HepG2 (cell line): ENCODE data around the gene MOK. TPM values are rescaled to one million over a fixed set of nuclear protein-coding genes. Genes with fewer than 3 reads are reported as not detected.

Experiments used
- CBX1 ChIP-seq: IDR thresholded peaks from one replicate; pipeline ENCODE4 v1.6.1; 2016; ENCODE audit warnings: antibody characterized with exemption, low read depth
- FOXJ3 ChIP-seq: sonication (generic); formaldehyde crosslinking; IDR thresholded peaks from 2 replicates; pipeline ENCODE4 v1.4.0; 2020; ENCODE audit warnings: missing genetic modification reagents, mild to moderate bottlenecking, borderline replicate concordance
- HMG20A ChIP-seq: IDR thresholded peaks from 2 replicates; pipeline ENCODE4 v1.6.1; 2016; ENCODE audit warnings: borderline replicate concordance
- HNF4A ChIP-seq: sonication (generic); formaldehyde crosslinking; IDR thresholded peaks from 2 replicates; pipeline ENCODE4 v1.4.0; 2020; ENCODE audit warnings: missing genetic modification reagents
- KAT8 ChIP-seq: IDR thresholded peaks from 2 replicates; pipeline ENCODE4 v1.6.1; 2016; ENCODE audit warnings: missing genetic modification reagents, missing compliant biosample characterization
- SALL2 ChIP-seq: sonication (generic); formaldehyde crosslinking; IDR thresholded peaks from 2 replicates; pipeline ENCODE4 v1.8.1; 2023; ENCODE audit warnings: mild to moderate bottlenecking, missing genetic modification reagents, inconsistent platforms
- SIX4 ChIP-seq: sonication (generic); formaldehyde crosslinking; IDR thresholded peaks from 2 replicates; pipeline ENCODE4 v1.4.0; 2020; ENCODE audit warnings: missing genetic modification reagents
- SP1 ChIP-seq, 2 experiments: fragments of 450-650 bp in 1 of 2; sonication (generic) in 1 of 2; formaldehyde crosslinking in 1 of 2; IDR thresholded peaks; 2 replicates each; pipeline versions ENCODE4 v1.4.0 to v1.6.1; 2016 to 2020; ENCODE audit warnings: missing genetic modification reagents in 1 of 2
- YEATS4 ChIP-seq: sonication (generic); formaldehyde crosslinking; IDR thresholded peaks from 2 replicates; pipeline ENCODE4 v1.4.0; 2020; ENCODE audit warnings: missing genetic modification reagents, borderline replicate concordance
- ZC3H13 ChIP-seq: sonication (generic); formaldehyde crosslinking; IDR thresholded peaks from 2 replicates; pipeline ENCODE4 v1.8.1; 2023; ENCODE audit warnings: mild to moderate bottlenecking, missing genetic modification reagents, moderate library complexity
- ZEB1 ChIP-seq: IDR thresholded peaks from 2 replicates; pipeline ENCODE4 v1.6.1; 2012; ENCODE audit warnings: mild to moderate bottlenecking, low read depth, inconsistent platforms; ENCODE audit not compliant: insufficient replicate concordance
- ZNF160 ChIP-seq: sonication (generic); formaldehyde crosslinking; IDR thresholded peaks from 2 replicates; pipeline ENCODE4 v1.8.0; 2022; ENCODE audit warnings: mild to moderate bottlenecking, inconsistent platforms, missing genetic modification reagents
- ZNF329 ChIP-seq: sonication (generic); formaldehyde crosslinking; IDR thresholded peaks from 2 replicates; pipeline ENCODE4 v1.9.0; 2021; ENCODE audit warnings: low read depth, mild to moderate bottlenecking, missing genetic modification reagents
- ZNF350 ChIP-seq: sonication (generic); formaldehyde crosslinking; IDR thresholded peaks from 2 replicates; pipeline ENCODE4 v1.4.0; 2020; ENCODE audit warnings: mild to moderate bottlenecking, low read depth, missing genetic modification reagents, borderline replicate concordance
- polyA plus RNA-seq, 8 experiments: library from polyadenylated mRNA; depleted of rRNA in 3 of 8; stranded (reverse) in 7 of 8; unstranded in 1 of 8; fragments of >200 nt; fragmentation: Illumina TruSeq in 4 of 8; extraction: Trizol in 4 of 8; gene quantifications; 2 replicates each; pipeline versions ENCODE4 v1.2.1 to v1.2.3, GENCODE V29; 2011 to 2016; ENCODE audit warnings: low read depth in 4 of 8, missing spikeins in 1 of 8, mixed read lengths in 1 of 8; ENCODE audit not compliant: insufficient read depth in 1 of 8
- total RNA-seq, 5 experiments: library from RNA; depleted of rRNA; stranded (reverse); fragments of >200 nt; fragmentation: Illumina TruSeq; extraction: Trizol; gene quantifications; 2 replicates each; pipeline ENCODE4 v1.2.3, GENCODE V29; 2016; ENCODE audit warnings: low read depth in 1 of 5
- TF ChIP-seq, protein P1 (sequence below): IDR thresholded peaks from 2 replicates; pipeline ENCODE4 v1.6.1; 2016; ENCODE audit warnings: low read depth
- TF ChIP-seq, protein P2 (sequence below): sonication (generic); formaldehyde crosslinking; IDR thresholded peaks from 2 replicates; pipeline ENCODE4 v1.8.0; 2022; ENCODE audit warnings: low read depth, missing genetic modification reagents
- TF ChIP-seq, protein P3 (sequence below): sonication (generic); formaldehyde crosslinking; IDR thresholded peaks from 2 replicates; pipeline ENCODE4 v1.8.0; 2022; ENCODE audit warnings: missing genetic modification reagents, mild to moderate bottlenecking, inconsistent platforms, borderline replicate concordance
- TF ChIP-seq, protein P4 (sequence below): sonication (generic); formaldehyde crosslinking; IDR thresholded peaks from 2 replicates; pipeline ENCODE4 v1.5.0; 2020; ENCODE audit warnings: mild to moderate bottlenecking, missing genetic modification reagents, moderate library complexity
- TF ChIP-seq, protein P5 (sequence below): sonication (generic); formaldehyde crosslinking; IDR thresholded peaks from 2 replicates; pipeline ENCODE4 v1.4.0; 2020; ENCODE audit warnings: missing genetic modification reagents, borderline replicate concordance

MOK gene
- total and polyA plus RNA-seq, 2 of the 13 experiments (the other 11 are each of a cell fraction or from before 2014, with no cell fraction given) = 15.3 to 16.9 TPM

DNA sequence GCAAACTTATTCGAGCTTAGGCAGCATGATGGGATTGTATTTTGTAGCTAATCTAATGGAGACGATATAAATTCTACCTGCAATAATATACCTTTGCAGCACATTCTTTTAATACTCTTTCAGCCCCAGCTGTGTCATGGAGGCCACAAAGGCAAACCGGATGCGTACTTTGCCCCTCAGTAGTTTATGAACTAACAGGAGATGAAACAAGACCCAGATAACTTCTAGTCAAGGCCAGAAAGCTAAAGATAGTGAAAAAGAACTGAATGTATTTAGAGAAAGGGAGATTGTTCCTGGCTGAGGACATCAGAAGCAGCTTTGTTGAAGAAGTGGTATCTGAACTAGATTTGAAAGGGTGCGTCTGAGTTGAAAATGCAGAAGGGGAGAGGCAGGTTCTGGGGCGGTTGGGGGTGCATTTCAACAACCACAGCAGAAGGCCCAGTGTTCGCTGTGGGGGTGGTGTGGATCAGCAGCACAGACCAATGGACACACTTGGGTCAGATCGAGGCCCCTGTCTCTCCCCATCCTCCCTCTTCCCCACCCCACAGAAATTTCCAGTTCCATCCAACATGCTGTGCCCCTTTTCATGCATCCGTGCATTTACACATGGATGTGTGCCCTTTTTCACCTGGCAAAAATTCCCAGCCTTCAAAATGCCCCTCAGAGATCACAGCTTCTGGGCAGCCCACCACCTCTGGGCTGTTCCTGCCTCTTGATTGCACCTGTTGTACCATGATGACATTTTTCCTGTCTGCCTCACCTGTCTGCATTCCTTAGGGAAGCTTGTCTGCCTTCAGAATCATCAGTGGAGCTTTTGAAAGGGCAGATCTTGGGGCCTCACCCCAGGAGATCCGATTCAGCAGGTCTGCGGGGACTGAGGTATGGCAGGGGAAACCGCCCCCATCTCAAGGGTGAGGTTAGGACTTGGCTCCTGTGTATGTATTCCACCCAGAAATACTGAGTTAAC lies 16.8 kb upstream of the MOK start (continued):
- TF ChIP-seq HMG20A (CRISPR knock-in tag) (no peak), SALL2 (CRISPR knock-in tag) (no peak), KAT8 (CRISPR knock-in tag) (peak; percentile 39; the same call in 1 of the 2 replicates), ZNF160 (CRISPR knock-in tag) (no peak), ZC3H13 (no peak), SIX4 (CRISPR knock-in tag) (peak; percentile 84), YEATS4 (peak; percentile 54; the same call in 1 of the 2 replicates), SP1 (IDR thresholded peaks at IDR 0.05) (no peak), SP1 (CRISPR knock-in tag; IDR thresholded peaks at IDR 0.05) (no peak), ZNF329 (CRISPR knock-in tag) (0 out of 2 replicates have a peak, but pooled peaks have one; percentile 23), HNF4A (CRISPR knock-in tag) (peak; percentile 80), CBX1 (peak; percentile 35), FOXJ3 (CRISPR knock-in tag) (peak; percentile 39; the same call in 1 of the 2 replicates), ZEB1 (peak; percentile 22), ZNF350 (CRISPR knock-in tag) (0 out of 2 replicates have a peak, but pooled peaks have one; percentile 19)
- TF ChIP-seq, protein P1, sequence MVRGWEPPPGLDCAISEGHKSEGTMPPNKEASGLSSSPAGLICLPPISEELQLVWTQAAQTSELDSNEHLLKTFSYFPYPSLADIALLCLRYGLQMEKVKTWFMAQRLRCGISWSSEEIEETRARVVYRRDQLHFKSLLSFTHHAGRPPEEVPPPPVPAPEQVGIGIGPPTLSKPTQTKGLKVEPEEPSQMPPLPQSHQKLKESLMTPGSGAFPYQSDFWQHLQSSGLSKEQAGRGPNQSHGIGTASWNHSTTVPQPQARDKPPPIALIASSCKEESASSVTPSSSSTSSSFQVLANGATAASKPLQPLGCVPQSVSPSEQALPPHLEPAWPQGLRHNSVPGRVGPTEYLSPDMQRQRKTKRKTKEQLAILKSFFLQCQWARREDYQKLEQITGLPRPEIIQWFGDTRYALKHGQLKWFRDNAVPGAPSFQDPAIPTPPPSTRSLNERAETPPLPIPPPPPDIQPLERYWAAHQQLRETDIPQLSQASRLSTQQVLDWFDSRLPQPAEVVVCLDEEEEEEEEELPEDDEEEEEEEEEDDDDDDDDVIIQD (CRISPR knock-in tag) = 0 out of 2 replicates have a peak, but pooled peaks have one; percentile 5
- TF ChIP-seq, protein P2, sequence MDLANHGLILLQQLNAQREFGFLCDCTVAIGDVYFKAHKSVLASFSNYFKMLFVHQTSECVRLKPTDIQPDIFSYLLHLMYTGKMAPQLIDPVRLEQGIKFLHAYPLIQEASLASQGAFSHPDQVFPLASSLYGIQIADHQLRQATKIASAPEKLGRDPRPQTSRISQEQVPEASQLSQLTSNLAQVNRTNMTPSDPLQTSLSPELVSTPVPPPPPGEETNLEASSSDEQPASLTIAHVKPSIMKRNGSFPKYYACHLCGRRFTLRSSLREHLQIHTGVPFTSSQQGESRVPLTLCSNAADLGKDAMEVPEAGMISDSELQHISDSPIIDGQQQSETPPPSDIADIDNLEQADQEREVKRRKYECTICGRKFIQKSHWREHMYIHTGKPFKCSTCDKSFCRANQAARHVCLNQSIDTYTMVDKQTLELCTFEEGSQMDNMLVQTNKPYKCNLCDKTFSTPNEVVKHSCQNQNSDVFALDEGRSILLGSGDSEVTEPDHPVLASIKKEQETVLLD (CRISPR knock-in tag) = no peak
- TF ChIP-seq, protein P3, sequence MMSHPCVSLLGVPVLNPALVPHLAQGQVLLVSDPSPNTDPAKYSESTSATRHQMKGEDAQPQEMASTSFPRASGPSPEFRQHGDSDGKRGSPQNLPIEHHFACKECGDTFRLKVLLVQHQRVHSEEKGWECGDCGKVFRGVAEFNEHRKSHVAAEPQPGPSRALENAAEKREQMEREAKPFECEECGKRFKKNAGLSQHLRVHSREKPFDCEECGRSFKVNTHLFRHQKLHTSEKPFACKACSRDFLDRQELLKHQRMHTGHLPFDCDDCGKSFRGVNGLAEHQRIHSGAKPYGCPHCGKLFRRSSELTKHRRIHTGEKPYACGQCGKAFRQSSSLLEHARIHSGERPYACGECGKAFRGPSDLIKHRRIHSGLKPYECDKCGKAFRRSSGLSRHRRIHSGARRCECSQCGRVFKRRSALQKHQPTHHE = peak; percentile 59; the same call in 1 of the 2 replicates
- TF ChIP-seq, protein P4, sequence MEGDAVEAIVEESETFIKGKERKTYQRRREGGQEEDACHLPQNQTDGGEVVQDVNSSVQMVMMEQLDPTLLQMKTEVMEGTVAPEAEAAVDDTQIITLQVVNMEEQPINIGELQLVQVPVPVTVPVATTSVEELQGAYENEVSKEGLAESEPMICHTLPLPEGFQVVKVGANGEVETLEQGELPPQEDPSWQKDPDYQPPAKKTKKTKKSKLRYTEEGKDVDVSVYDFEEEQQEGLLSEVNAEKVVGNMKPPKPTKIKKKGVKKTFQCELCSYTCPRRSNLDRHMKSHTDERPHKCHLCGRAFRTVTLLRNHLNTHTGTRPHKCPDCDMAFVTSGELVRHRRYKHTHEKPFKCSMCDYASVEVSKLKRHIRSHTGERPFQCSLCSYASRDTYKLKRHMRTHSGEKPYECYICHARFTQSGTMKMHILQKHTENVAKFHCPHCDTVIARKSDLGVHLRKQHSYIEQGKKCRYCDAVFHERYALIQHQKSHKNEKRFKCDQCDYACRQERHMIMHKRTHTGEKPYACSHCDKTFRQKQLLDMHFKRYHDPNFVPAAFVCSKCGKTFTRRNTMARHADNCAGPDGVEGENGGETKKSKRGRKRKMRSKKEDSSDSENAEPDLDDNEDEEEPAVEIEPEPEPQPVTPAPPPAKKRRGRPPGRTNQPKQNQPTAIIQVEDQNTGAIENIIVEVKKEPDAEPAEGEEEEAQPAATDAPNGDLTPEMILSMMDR (CRISPR knock-in tag) = no peak
- TF ChIP-seq, protein P5, sequence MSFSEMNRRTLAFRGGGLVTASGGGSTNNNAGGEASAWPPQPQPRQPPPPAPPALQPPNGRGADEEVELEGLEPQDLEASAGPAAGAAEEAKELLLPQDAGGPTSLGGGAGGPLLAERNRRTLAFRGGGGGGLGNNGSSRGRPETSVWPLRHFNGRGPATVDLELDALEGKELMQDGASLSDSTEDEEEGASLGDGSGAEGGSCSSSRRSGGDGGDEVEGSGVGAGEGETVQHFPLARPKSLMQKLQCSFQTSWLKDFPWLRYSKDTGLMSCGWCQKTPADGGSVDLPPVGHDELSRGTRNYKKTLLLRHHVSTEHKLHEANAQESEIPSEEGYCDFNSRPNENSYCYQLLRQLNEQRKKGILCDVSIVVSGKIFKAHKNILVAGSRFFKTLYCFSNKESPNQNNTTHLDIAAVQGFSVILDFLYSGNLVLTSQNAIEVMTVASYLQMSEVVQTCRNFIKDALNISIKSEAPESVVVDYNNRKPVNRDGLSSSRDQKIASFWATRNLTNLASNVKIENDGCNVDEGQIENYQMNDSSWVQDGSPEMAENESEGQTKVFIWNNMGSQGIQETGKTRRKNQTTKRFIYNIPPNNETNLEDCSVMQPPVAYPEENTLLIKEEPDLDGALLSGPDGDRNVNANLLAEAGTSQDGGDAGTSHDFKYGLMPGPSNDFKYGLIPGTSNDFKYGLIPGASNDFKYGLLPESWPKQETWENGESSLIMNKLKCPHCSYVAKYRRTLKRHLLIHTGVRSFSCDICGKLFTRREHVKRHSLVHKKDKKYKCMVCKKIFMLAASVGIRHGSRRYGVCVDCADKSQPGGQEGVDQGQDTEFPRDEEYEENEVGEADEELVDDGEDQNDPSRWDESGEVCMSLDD (CRISPR knock-in tag) = peak; percentile 42; the same call in 1 of the 2 replicates
